A204.1 (cell line): ENCODE results near the gene DNMT3B.
"Not testable (repeated sequence)": the region's sequence is repeated elsewhere in the genome, so short reads cannot be mapped to it uniquely, and the experiment has no call there.

Source experiments
- FAIRE-seq: peaks from 2 replicates; lab custom pipeline; 2012; peaks lifted over from hg19 to GRCh38; lab: Jason Lieb, UNC

DNMT3B gene

DNA sequence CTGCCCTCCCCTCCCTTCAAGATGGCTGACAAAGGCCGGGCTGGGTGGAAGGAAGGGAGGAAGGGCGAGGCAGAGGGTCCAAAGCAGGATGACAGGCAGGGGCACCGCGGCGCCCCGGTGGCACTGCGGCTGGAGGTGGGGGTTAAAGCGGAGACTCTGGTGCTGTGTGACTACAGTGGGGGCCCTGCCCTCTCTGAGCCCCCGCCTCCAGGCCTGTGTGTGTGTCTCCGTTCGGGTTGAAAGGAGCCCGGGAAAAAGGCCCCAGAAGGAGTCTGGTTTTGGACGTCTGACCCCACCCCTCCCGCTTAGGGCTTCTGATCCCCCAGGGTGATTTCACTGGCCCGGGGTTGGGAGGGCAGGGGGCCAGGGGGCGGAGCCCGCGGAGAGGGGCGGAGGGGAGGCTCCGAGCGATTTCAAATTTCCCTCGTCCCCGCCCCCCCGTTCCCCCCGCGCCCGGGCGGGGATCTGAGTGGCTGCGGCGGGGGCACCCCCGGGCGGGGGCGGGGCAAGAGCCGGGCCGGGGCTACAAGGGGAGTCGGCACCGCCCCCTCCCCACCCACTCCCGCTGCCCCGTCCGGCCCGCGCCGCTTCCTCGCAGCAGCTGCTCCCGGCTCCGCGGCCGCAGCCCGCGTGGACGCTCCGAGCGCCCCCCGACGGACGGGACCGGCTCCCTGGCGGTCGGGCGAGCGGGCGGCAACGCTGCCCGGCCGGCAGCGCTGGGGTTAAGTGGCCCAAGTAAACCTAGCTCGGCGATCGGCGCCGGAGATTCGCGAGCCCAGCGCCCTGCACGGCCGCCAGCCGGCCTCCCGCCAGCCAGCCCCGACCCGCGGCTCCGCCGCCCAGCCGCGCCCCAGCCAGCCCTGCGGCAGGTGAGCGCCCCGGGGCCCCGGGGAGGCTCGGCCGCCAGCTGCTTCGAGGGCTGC, at the start of gene DNMT3B:
Gene DNMT3B (plus strand): TSS at position 555 of the 923 bp plus-strand sequence. CDS start 17,939 bp downstream, outside the sequence.
- FAIRE-seq = no peak

DNA sequence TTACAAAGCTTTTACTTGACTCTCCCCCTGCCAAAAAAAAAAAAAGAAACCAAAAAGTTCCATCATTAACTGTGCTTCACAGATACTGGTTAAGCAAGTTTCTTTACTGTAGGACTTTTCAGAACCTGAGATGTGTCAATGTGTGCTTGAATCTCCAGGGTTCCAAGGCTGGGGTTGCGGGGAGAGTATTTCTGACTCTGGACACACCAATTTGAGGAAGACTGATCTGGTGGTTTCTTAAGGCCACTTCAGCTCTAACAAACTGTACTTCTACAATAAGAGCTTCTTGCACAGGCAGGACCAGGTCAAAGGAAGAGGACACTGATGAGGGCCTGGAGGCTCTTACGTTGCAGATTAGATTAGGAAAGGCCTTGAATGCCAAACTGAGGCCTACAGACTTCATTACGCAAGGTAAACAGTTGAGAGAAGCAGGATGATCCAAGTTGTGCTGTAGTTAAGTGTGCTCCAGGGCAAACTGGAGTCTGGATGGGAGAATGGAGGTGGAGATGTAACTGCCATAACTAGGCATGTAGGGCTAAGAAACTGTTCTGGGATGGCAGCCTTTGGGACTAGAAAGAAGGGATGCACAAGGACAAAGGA, 43.3 kb upstream of the DNMT3B start:
- FAIRE-seq = no peak

DNA sequence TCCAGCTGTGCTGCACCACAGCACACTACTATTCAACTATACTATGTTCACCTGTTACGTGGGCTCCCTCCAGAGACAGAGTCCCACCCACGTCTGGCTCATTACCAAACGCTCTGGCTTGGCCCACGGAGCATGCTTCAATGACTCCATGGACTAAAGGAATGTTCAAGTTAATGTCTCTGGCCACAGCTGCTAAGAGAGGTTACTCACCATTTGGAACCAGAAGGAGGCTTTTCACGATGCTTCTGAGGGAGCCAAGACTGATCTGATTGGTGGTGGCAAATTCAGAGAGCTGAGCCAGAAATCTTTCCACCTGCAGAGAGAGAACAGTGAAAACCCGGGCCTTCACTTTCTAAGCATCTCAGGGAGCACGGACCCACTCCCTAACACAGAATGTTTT, 34.5 kb upstream of the DNMT3B start:
- no peak for FAIRE-seq

DNA sequence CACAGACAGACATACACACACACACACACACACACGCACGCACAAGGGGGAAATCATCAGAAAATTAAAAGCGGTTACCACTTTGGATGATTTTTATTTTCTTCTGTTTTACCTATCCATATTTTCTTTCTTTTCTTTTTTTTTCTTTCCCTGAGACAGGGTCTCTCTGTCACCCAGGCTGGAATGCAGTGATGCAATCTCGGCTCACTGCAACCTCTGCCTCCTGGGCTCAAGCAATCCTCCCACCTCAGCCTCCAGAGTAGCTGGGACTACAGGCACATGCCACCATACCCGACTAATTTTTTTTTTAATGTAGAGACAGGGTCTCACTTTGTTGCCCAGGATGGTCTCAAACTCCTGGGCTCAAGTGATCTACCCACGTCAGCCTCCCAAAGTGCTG, 33.8 kb upstream of the DNMT3B start:
- FAIRE-seq = not testable (repeated sequence)

DNA sequence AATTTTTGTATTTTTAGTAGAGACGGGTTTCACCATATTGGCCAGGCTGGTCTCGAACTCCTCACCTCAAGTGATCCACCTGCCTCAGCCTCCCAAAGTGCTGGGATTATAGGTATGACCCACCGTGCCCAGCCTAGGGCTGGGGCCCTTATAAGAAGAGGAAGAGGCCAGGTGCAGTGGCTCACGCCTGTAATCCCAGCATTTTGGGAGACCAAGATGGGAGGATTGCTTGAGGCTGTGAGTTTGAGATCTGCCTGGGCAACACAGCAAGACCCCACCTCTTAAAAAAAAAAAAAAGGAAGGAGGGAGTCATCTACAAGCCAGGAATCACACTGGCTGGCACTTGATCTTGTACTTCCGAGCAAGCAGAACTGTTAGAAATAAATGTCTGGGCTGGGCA, 32.9 kb upstream of the DNMT3B start:
- FAIRE-seq = not testable (repeated sequence)

DNA sequence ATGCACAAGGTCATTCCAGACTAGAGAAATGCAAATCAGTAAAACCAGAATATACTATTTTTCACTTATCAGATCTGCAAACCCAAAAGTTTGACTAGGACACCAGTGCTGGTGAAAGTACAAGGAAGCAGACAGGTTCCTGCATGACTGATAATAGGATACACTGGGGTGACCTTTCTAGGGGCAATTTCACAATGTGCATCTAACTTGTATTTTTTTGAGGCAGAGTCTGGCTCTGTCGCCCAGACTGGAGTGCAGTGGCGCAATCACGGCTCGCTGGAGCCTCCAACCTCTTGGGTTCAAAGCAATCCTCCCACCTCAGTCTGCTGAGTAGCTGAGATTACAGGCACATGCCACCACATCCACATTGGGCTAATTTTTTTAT, 30.3 kb upstream of the DNMT3B start:
- no peak for FAIRE-seq

DNA sequence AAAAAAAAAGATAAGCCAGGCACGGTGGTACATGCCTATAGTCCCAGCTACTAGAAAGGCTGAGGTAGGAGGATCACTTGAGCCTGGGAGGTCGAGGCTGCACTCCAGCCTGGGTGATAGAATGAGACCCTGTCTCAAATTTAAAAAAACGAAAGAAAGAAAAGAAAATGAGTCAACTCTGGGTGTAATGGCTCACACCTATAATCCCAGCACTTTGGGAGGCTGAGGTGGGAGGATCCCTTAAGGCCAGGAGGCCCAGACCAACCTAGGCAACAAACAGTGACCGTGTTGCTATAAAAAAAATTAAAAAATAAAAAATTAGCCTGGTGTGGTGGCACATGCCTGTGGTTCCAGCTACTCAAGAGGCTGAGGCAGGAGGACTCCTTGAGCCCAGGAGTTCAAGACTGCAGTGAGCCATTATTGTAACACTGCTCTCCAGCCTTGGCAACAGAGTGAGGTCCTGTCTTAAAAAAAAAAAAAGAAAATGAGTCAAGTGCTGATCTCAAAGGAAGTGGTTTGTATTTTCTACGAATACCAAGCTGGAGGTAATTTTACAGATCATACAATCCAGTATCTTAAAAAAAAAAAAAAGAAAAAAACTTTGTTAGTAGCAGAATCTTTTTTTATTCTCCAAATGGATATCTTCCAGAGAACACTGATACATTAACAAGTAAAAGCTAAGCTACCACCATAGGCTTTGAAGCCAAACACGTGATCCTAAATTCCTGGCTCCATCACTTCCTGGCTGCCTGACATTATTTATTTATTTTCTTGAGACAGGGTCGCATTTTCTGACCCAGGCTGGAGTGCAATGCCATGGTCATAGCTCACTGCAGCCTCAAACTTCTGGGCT, 24.6 kb upstream of the DNMT3B start:
- no peak for FAIRE-seq

DNA sequence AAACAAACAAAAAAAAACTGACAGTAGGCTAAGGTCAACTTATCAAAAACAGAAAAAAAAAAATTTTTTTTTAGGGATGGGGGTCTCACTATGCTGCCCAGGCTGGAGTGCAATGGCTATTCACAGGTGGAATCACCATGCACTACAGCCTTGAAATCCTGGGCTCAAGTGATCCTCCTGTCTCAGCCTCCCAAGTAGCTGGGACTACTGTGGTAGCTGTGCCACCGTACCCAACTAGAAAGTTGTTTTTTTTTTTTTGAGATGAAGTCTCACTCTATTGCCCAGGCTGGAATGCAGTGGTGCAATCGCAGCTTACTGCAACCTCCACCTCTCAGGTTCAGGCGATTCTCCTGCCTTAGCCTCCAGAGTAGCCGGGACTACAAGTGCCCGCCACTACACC, 21.0 kb upstream of the DNMT3B start:
- FAIRE-seq = no peak

DNA sequence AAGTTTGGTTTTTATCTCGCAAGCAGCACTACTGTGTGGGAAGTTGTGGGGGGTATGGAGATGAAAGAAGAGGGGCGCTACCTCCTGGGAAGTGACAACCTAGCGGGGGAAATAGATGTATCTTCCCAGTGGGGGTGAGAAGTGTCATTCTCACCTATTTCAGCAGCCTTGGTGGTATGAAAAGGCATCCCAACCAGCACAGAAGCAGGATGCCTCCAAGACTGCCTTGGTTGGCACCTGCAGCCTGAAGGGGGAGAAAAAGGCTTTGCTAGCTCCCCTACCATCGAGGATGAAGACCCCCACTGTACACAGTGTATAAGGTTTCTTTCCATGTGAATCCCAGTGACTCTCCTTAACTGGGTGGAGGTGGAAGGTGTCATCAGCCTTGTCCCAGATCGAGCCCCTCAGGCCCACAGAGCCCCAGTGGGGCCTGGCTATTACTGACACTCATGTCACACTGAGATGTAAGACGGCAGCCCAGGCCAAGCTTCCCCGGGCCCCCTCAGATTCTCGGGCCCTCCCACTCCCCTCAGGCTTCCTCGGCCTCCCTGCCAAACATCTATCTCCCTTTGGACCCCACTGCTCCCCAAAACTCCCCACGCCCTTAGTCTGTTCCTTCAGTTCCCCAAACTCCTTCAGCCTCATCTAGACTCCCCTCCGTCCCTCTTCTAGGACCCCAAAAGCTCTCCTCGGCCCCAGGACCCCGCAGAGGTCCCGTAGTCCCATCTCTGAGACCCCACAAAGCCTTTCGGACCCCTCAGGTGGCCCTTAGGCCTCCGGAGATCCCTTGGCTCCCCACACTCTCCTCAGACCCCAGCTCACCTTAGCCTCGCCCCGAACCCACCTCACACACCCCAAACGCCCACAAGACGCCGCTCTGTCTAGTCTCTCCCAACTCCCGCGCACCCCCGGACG, 19.6 kb upstream of the DNMT3B start:
- FAIRE-seq = no peak

DNA sequence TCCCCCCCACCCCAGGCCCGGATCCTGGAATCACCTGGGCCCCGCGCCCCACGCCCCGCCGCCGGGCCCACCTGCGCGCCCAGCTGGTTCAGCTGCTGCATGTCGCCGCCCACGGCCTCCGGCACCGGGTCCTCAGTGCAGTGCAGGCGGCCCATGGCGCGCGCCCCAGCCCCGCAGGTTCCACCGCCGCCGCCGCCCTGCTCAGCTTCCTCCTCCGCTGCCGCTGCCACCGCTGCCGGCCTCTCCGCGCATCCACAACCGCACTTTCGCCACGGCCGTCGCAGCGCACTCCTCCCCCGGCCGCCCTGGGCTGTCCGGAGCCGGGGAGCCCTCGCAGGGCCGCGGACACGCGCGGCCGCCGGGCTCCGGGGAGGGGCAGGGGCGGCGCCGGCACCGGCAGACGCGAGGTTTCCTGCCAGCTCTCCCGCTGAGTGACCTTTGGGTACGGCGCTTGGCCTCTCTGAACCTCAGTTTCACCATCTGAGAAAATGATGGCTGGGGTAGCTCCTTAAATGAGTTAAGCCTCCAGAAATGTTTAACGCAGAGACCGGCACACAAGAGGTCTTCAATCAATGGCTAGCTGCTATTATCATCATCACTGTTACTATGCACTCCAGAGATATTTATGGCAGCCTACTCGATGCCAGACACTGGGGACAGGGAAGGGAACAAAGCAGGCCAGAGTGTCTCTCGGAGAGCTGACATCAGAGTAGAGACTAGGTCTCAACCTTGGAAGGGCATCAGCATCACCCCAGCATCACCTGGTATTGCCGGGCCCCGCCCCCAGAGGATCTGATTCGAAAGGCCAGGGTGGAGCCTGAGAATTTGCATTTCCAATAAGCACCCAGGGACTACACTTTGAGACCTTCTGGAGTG, 18.7 kb upstream of the DNMT3B start, which contains the start of gene COMMD7:
Gene COMMD7 (minus strand): TSS at position 231 of the 876 bp plus-strand sequence. CDS start 76 bp downstream, at position 155.
- FAIRE-seq = no peak

DNA sequence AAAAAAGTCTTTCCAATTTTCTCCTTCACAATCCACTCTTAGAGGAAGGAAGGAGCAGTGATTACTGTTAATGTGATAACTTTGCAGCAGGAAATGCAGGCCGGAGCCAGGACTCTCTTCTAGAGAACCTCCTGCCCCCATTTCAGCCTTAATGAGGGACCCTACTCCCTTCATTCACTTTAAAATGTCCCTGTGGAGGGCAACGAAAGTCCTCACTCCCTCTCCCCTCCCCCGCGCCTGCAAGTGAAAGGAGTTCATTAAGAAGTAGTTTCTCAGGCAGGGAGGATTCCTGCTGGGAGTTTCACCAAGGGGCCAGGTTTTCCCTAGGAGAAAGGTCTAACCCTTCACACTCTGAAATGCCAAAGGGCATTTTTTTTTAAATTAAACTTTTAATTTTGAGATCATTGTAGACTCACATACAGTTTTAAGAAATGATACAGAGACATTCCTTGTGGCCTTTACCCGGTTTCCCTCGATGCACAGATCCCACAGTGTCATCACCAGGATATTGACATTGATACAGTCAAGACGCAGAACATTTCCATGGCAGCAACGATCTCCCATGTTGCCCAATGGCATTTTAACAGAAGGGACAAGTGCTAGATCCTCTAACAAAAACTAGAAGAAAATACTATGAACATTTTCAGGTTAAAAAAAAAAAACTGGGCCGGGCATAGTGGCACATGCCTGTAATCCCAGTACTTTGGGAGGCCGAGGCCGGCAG, 12.1 kb upstream of the DNMT3B start:
- no peak for FAIRE-seq

DNA sequence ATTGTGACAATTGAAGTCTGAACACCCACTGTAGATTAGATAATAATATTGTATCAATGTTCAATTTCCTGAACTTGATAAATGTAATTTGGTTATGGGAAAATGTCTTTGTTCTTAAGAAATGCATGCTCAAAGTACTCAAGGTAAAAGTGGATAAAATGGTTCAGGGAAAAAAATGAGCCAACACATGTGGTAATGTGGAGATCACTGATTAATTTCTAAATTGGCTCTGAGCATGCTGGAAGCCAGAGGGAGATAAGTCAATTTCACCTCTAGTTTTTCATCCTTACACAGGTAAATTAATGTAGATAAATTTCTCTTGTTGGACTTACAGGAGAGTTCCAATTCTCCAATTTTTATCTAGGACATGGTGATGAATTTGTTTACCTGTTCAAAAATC, 10.9 kb upstream of the DNMT3B start:
- FAIRE-seq = no peak

DNA sequence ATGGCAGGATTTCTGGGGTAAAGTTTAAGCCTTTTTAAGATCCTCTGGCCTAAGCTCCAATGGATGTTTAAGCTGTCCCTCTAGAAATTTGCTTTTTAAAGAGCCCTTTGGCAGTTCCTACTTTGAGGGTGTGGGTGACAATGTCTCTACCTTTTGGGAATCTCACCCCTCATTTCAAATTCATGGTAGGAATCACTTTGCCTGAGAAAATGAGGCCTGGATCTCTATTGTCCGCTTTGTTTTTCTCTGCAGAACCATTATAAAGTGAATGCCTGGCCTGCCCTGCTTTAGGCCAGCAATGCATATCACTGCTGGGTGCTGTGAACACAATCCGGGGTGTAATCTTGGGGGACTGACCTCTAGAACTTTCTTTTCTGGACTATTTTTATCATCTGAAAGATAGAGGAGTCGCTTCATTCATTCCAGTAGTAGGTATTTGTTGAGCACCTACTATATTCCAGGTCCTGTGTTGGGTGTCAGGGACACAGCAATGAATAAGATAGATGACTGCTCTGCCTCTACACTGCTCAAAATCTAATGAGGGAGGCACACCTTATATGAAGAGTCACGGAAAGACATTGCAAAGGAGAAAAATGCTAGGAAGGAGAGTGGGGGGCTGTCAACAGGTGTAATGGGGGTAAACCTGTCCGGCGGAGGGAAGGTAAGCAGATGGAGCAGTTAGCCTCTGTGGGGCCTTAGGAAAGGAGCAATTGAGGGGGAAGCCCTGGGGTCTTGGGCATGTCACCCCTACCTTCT, 10.3 kb upstream of the DNMT3B start:
- FAIRE-seq = no peak

DNA sequence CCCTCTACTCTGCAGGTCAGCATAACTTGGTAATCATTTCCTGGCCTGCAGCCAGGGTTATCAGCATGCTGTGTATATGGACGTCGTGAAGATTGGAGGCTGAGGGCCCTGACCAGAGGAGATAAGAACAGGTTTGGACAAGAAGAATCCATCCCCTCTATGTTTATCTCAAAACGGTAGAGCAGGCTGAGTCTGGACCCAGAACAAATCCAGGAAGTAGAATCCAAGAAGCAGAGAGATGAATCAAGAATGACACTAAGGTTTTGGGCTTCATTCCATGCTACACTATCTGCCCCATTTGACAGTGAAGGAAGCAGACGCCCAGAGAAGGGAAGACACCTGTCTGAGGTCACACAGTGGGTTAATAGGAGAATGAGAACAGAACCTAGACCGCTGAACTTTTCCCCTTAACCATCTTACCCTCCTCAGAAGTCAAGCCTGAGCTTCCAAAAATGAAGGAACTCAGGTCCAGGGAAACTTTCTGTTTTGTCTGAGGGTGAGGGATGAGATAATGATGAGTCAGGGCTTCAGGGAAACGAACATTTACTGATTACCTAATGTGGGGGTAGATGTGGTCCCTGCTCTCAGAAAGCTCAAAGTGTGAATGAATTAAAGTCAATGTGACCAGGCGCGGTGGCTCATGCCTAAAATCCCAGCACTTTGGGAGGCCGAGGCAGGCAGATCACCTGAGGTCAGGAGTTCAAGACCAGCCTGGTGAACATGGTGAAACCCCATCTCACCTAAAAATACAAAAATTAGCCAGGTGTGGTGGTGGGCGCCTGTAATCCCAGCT, 9.5 kb upstream of the DNMT3B start:
- FAIRE-seq = no peak

DNA sequence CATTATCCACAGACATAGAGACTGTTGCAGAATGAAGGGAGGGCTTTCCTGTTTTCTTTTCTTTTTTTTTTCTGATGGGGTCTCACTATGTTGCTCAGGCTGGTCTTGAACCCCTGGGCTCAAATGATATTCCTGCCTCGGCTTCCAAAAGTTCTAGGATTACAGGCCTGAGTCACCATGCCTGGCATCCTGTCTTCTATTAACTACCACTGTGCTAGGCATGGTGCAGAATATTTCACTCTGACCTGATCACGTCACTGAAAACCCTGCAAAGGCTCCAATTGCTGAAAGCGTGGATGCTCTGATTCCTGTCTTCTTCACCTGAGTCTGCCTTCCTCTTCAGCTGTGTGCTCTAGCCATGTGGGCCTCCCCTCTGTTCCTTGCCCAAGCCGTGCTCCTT, 8.5 kb upstream of the DNMT3B start:
- no peak for FAIRE-seq

DNA sequence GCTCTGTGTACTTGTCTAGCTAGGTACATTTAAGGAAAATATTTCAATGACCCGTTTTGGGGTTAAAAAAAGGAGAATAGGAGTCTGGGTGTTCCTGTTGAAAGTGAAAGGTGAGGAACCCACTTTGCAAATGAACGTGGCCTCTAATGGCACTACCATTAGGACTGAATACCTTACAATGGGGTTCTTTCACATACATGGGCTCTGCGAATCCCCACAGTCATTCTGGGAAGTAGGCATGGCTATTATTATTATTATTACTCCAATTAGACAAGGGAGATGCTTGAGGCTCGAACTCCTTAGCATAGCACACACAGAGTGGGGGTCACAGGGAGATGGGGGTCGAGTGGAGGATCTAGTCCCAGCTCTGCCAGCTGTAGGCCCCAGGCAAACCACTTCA, 6.0 kb upstream of the DNMT3B start:
- no peak for FAIRE-seq

DNA sequence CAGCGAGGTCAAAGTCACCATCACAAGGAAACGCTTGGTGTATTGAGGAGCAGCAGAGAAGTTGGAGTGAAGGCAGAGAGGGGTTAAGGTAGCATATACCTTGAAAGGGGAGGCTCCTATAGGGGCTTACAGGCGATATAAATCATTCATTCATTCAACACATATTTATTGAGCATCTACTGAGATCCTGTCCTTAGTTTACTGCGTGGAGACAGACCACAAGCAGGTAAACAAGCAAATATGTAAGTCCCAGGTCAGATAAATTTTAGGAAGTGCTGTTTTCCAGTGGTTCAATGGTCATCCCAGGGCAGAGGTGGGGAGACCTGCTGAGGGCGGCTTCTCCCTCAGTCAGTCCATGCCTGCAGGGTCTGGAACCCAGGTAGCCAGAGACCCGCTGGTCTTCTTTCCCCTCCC, 761 bp upstream of the DNMT3B start:
- no peak for FAIRE-seq

DNA sequence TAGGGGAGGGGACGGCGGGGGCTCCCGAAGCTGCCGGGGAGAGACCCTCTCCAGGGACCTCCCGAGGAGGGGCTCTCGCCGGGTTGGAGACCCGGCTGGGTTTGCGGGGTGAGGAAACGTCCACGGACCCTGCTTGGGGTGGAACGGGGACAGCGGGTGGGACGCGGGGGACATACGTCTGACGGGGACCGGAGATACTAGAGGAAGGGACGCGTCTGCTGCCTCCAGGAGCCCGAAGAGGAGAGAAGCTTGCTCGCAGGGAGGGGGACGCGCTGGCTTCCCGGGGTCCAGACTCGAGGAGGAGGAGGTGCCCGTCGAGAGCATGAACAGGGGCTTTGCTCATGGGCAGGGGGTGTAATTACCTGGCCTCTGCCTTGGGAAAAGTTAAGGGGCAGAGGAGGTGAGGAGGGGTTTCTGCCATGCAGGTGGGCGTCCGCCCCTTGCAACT, 593 bp downstream of the DNMT3B start:
- FAIRE-seq = no peak
